Transverse colon (tissue), 4 donors: ENCODE results near the gene PTS. TPM values are rescaled to one million over a fixed set of nuclear protein-coding genes. Genes with fewer than 3 reads are reported as not detected.

Source experiments
- DNase-seq: peaks from one replicate; pipeline ENCODE4 v3.0.0-alpha.2; 2019
- H3K27ac ChIP-seq, 4 donors: fragments of 200-600 bp; sonication (generic); 2 replicates each; pipeline ENCODE4 v1.5.1; 2016 to 2018; ENCODE audit warnings: inconsistent platforms in 4 of 4
- H3K27me3 ChIP-seq: fragments of 200-600 bp; sonication (generic); 2 replicates; pipeline ENCODE4 v1.5.1; 2017; ENCODE audit warnings: inconsistent platforms
- H3K36me3 ChIP-seq, 4 donors: fragments of 200-600 bp; sonication (generic); 2 replicates each; pipeline ENCODE4 v1.5.1; 2017 to 2019; ENCODE audit warnings: inconsistent platforms in 4 of 4
- H3K4me1 ChIP-seq, 4 donors: fragments of 200-600 bp; sonication (generic); 2 replicates each; pipeline ENCODE4 v1.5.1; 2017 to 2020; ENCODE audit warnings: inconsistent platforms in 4 of 4
- H3K4me3 ChIP-seq, 4 donors: fragments of 200-600 bp; sonication (generic); 1 replicate in 1 of 4; 2 replicates in 3 of 4; pipeline versions ENCODE4 v1.5.1 to v1.6.1; 2017 to 2019; ENCODE audit warnings: inconsistent platforms in 4 of 4
- H3K9me3 ChIP-seq, 2 donors: fragments of 200-600 bp; sonication (generic); 2 replicates each; pipeline ENCODE4 v1.5.1; 2017 to 2019; ENCODE audit warnings: inconsistent platforms in 2 of 2
- CTCF ChIP-seq, 5 experiments: fragments of 200-600 bp in 3 of 5; fragments of 450-650 bp in 2 of 5; sonication (generic) in 3 of 5; IDR thresholded peaks; 1 replicate in 2 of 5; 2 replicates in 3 of 5; pipeline ENCODE4 v1.5.1; 2016 to 2017; ENCODE audit warnings: antibody characterized with exemption in 5 of 5, inconsistent platforms in 3 of 5, mild to moderate bottlenecking in 2 of 5, moderate library complexity in 1 of 5
- EP300 ChIP-seq: sonication (generic); formaldehyde crosslinking; IDR thresholded peaks from one replicate; pipeline ENCODE4 v1.6.1; 2017; ENCODE audit warnings: antibody characterized with exemption, low read depth
- POLR2A ChIP-seq: fragments of 450-650 bp; IDR thresholded peaks from one replicate; pipeline ENCODE4 v1.6.1; 2016; ENCODE audit warnings: antibody characterized with exemption, mild to moderate bottlenecking, moderate library complexity
- POLR2AphosphoS5 ChIP-seq, 3 donors: sonication (generic); formaldehyde crosslinking; IDR thresholded peaks; one replicate each; pipeline ENCODE4 v1.6.1; 2016; ENCODE audit warnings: antibody characterized with exemption in 3 of 3
- WGBS, 2 donors: methylation state at CpG; one replicate each; pipeline ENCODE4 v1.1.5; 2018; ENCODE audit warnings: low coverage in 1 of 2; 5-methylcytosine and 5-hydroxymethylcytosine counted together
- in situ Hi-C, 4 donors: fragments of 200-750 bp; cut with MboI; loops; one replicate each; pipeline versions ENCODE4 v1.15.0 to v1.15.1; 2017; ENCODE audit warnings: low sequenced_read_pairs in 3 of 4, low pct_ligation_motif_present in 1 of 4, low pct_unique_long_range_greater_than_20kb in 1 of 4
- intact Hi-C: fragments of 100-400 bp; cut with DNase I; formaldehyde crosslinking; loops from one replicate; pipeline ENCODE4 v1.15.1; 2023; ENCODE audit warnings: low total_unique reads
- total RNA-seq, 4 donors: library from RNA; depleted of rRNA; stranded (reverse); fragments of >200 nt; gene quantifications; one replicate each; pipeline ENCODE4 v1.1.0, GENCODE V29; 2016

PTS gene
- total RNA-seq, 4 donors from 2014 or later: 9.7 to 29.1 (median 18.7) TPM

GRCh38 chr11:112229159-112229558 lies 2.9 kb downstream of the PTS start:
- DNase-seq: no peak
- Histone ChIP-seq H3K27ac (peak overlapping the region in 1 of 4 donors; percentile 34), H3K9me3 (no peaks in the 10 kb centered on the region), H3K36me3 (peaks cover 0 to 17% (median 4%) of the 10 kb centered on the region in 4 donors), H3K27me3 (no peaks in the 10 kb centered on the region), H3K4me1 (peaks cover 6 to 14% (median 10%) of the 10 kb centered on the region in 4 donors), H3K4me3 (no peak overlapping the region)
- intact Hi-C loops: no loop called here
- WGBS, 2 donors: 86 to 95% methylated on average over 1 to 7 of the region's 7 CpGs
- TF ChIP-seq POLR2A (no peak), EP300 (no peak), CTCF (IDR thresholded peaks at IDR 0.05) (no peak), POLR2AphosphoS5 (IDR thresholded peaks at IDR 0.05) (no peak)
- in situ Hi-C loops: no loop called here

- Histone ChIP-seq H3K4me1 (peaks cover 6 to 14% (median 10%) of the 10 kb centered on the region in 4 donors), H3K4me3 (no peak overlapping the region), H3K27me3 (no peaks in the 10 kb centered on the region), H3K9me3 (no peaks in the 10 kb centered on the region), H3K27ac (peak overlapping the region in 2 of 4 donors; percentile 26 to 34), H3K36me3 (peaks cover 0 to 17% (median 4%) of the 10 kb centered on the region in 4 donors)
- in situ Hi-C loops: no loop called here
- TF ChIP-seq CTCF (IDR thresholded peaks at IDR 0.05) (no peak), POLR2AphosphoS5 (IDR thresholded peaks at IDR 0.05) (peak in 1 of 3 donors; percentile 6)
- intact Hi-C loops: no loop called here
- DNase-seq: no peak
- 55 to 58% methylated on average over 3 of the region's 3 CpGs for WGBS, 2 donors
Measured at GRCh38 chr11:112229746-112230433, 3.7 kb downstream of the PTS start.

GRCh38 chr11:112231952-112232351 lies 5.7 kb downstream of the PTS start:
- Histone ChIP-seq H3K27me3 (no peaks in the 10 kb centered on the region), H3K4me3 (no peak overlapping the region), H3K27ac (no peak overlapping the region), H3K9me3 (no peaks in the 10 kb centered on the region), H3K4me1 (peaks cover 6 to 9% (median 8%) of the 10 kb centered on the region in 4 donors), H3K36me3 (peaks cover 0 to 36% (median 10%) of the 10 kb centered on the region in 4 donors)
- no peak for DNase-seq
- intact Hi-C loops (no loop called here), in situ Hi-C loops (no loop called here)
- 75 to 76% methylated on average over 2 of the region's 2 CpGs for whole genome bisulfite sequencing, 2 donors
- TF ChIP-seq EP300 (no peak), POLR2AphosphoS5 (IDR thresholded peaks at IDR 0.05) (no peak), CTCF (IDR thresholded peaks at IDR 0.05) (no peak), POLR2A (no peak)

- no peaks in the 10 kb centered on the region for H3K27me3 ChIP-seq
- H3K4me3 ChIP-seq: no peak overlapping the region
- intact Hi-C loops: no loop called here
- no peak overlapping the region for H3K27ac ChIP-seq
- no peaks in the 10 kb centered on the region for H3K9me3 ChIP-seq
- TF ChIP-seq POLR2AphosphoS5 (IDR thresholded peaks at IDR 0.05) (no peak), POLR2A (no peak), EP300 (no peak), CTCF (IDR thresholded peaks at IDR 0.05) (no peak)
- peaks cover 0 to 36% (median 8%) of the 10 kb centered on the region in 4 donors for H3K36me3 ChIP-seq
- H3K4me1 ChIP-seq: no peaks in the 10 kb centered on the region
- DNase-seq: no peak
- 83 to 87% methylated on average over 4 to 8 of the region's 8 CpGs for WGBS, 2 donors
- in situ Hi-C loops: no loop called here
Measured at GRCh38 chr11:112235750-112236390, 9.6 kb downstream of the PTS start.
